Retina (tissue), 1 donor: ENCODE results near the gene ARMC6.
"Not testable (repeated sequence)": the region's sequence is repeated elsewhere in the genome, so short reads cannot be mapped to it uniquely, and the experiment has no call there.

ENCODE experiments used
- DNase-seq: peaks from one replicate; pipeline ENCODE4 v3.0.0-alpha.2; 2016

Gene ARMC6

DNA sequence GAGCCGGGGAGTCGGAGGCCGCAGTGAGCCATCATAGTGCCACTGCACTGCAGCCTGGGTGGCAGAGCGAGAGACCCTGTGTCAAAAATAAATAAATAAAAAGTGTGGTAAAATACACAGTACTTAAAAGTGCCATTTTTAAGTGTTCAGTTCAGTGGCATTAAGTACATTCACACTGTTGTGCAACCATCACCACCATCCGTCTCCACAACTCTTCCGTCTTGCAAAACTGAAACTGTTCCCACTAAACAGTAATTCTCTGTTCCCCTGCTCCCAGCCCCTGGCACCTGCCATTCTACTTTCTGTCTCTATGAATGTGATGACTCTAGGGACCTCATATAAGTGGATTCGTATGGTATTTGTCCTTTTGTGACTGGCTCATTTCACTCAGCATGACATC, 43.7 kb downstream of the ARMC6 start:
- DNase-seq = no peak

GRCh38 chr19:19078801-19079200, 45.4 kb downstream of the ARMC6 start:
- DNase-seq = no peak

DNA sequence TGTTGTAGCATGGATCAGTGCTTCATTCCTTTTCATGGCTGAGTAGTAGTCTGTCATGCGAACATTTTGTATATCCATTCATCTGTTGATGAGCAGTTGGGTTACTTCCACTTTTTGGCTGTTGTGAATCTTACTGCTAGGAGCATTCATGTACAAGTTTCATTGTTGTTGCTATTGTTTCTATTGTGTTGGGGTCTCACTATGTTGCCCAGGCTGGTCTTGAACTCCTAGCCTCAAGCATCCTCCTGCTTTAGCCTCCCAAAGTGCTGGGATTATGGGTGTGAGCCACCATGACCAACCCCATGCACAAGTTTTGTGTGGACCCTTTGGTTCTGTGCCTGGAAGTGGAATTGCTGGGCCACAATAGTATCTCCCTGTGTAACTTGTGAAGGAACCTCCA, 46.2 kb downstream of the ARMC6 start:
- DNase-seq = no peak

GRCh38 chr19:19081642-19082151, 48.3 kb downstream of the ARMC6 start:
- DNase-seq = no peak

GRCh38 chr19:19083413-19084178, 50.2 kb downstream of the ARMC6 start:
- DNase-seq = no peak

DNA sequence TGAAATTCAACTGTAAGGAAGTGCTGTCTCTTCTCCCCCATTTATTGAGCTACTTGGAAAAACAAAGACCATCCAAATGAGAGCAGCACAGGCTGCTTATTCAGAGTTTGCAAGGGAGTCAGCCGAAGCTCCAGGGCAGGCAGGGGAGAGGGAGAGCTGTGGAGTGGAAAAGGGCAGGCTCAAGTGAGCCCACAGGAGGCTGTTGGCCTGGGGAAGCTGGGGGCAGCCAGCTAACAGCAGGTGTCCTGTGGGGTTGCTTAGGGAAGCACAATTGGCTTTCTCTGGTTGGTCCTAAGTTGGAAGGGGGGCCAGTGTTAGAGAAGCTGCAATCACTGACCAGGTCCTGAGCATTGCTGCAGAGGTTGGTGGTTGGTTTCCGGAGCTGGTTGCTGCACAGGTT, 54.3 kb downstream of the ARMC6 start:
- no peak for DNase-seq

DNA sequence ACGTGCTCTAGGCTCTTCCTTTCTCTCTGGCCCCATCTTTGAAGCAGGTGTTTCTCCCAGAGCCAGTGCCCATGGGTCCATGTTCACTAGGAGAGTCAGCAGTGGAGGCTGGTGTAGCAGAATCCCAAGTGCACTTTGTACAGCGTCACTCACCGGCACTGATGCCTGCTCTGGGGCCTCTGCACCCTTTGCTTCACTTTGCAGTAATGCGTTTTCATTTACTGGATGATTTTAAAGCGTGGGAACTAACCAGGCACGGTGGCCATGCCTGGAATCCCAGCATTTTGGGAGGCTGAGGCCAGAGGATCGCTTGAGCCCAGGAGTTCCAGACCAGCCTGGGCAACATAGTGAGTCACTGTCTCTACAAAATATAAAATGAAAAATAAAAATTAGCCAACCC, 61.1 kb downstream of the ARMC6 start:
- no peak for DNase-seq

DNA sequence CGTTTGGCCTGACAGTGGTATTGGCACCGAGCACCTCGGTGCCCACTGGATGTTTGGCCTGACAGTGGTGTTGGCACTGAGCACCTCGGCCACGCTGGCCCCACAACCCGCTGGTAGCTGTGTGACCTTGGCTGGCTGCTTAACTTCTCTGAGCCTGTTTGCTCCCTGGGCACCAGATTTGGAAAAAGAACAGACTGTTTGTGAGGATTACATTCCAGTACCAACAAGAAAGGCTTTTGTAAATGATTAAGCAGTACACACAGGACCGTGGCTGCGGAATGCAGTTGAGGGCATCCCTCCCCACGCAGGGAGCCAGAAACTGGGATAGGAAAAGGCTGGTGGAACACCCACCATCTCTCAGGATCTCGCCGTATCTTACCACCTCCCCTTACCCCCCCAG, 62.3 kb downstream of the ARMC6 start:
- DNase-seq = no peak

DNA sequence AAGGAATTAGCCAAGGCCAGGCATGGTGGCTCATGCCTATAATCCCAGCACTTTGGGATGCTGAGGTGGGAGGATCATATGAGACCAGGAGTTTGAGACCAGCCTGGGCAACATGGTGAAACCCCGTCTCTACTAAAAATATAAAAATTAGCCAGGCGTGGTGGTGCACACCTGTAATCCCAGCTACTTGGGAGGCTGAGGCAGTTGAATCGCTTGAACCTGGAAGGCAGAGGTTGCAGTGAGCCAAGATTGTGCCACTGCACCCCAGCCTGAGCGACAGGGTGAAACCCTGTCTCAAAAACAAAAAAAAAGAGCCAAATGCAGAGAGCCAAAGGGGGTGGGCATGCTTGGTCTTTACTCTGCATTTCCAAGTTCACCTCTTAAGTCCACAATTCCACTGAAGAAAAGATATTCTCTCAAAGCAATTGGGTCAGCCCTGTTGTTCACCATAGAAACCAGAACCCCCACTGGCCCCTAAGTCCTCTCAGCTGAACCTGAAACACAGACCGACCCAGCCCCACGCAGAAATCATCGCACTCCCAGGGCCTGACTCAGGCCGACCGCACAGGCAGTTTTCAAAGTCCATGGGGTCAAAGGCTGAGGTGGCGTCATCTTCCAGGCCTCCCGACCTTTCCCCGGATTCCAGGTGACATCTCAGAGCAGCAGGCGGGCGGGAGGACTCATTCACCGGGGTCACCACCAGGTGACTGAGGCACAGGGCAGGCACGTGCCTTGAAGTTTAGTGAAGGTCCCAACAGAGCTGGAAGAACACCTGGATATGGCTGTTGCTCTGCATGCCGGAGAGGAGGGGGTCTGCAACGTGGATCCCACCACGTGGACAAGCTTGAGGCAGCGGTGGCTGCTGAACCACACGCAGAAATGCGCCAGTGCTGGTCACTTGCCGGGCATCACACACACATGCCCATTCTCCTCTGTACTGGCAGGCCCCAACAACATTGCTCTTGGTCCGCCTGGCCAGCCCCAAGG, 63.5 kb downstream of the ARMC6 start:
- no peak for DNase-seq

- no peak for DNase-seq
Measured at GRCh38 chr19:19098084-19098702, 64.8 kb downstream of the ARMC6 start.

- DNase-seq = no peak
Measured at GRCh38 chr19:19098703-19099632, 65.6 kb downstream of the ARMC6 start.

DNA sequence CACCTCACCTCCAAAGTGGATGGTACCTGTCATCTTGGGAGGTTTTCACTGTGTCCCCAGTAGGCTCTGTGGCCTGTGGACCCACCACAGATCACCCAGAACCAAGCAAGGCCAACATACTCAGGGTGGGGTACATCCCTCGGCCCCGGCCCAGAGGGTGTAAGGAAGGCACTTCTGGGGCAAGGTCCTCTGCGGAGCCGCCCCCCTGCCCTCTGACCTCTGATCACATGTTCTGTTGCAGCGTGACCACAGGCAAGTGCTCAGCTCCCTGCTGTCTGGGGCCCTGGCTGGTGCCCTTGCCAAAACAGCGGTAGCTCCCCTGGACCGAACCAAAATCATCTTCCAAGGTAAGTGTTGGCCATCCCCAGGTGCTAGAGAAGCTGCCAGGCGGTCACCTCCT, 68.1 kb downstream of the ARMC6 start:
- DNase-seq = no peak

DNA sequence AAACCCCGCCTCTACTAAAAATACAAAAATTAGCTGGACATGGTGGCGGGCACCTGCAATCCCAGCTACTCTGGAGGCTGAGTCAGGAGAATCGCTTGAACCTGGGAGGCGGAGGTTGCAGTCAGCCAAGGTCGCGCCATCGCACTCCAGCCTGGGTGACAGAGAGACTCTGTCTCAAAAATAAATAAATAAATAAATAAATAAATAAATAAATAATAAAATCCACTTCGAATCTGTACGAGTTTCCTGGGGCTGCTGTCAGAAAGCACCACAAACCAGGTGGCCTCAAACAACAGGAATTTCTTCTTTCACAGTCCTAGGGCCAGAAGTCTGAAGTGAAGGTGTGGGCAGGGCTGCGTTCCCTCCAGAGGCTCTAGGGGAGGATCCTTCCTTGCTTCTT, 69.2 kb downstream of the ARMC6 start:
- not testable (repeated sequence) for DNase-seq

- no peak for DNase-seq
Measured at GRCh38 chr19:19103167-19103566, 69.8 kb downstream of the ARMC6 start.

GRCh38 chr19:19105365-19106055, 72.1 kb downstream of the ARMC6 start:
- peak; percentile 83 for DNase-seq

DNA sequence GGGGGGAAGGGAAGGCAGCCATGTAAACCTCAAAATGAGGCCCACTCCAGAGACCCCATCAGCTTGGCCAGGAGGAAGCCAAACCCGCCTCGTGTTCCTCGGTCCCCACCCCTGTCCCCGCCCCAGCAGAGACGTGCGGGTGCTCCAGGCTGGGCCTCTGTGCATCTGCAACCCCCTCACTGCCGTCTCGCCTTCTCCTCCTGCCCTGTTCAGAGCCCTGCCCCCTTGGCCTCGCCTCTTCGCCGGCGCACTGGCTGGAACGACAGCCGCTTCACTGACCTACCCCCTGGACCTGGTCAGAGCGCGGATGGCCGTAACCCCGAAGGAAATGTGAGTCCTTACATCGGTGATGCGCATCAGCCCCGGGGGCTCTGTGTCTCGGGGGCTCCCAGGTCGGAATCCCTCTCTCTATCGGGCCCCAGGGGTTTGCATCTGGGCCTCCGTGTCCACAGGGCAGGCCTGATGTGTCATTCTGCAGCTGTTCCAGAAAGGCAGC, 72.7 kb downstream of the ARMC6 start:
- no peak for DNase-seq

GRCh38 chr19:19106938-19107337, 73.5 kb downstream of the ARMC6 start:
- not testable (repeated sequence) for DNase-seq

DNA sequence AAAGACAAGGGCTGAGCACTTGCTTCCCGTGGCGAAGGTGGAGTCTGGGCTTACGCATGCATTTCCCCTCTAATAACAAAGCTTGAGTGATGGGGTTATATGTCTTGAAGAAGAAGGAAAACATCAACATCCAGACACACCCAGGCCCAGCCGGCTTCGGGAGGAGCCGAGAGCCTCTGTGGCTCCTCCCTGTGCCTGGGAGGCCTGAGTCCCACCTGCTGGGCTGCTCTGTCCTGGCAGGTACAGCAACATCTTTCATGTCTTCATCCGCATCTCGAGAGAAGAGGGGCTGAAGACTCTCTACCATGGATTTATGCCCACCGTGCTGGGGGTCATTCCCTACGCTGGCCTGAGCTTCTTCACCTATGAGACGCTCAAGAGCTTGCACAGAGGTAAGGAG, 74.3 kb downstream of the ARMC6 start:
- no peak for DNase-seq
